ENCODE measurements around the gene LMX1A.

DNA sequence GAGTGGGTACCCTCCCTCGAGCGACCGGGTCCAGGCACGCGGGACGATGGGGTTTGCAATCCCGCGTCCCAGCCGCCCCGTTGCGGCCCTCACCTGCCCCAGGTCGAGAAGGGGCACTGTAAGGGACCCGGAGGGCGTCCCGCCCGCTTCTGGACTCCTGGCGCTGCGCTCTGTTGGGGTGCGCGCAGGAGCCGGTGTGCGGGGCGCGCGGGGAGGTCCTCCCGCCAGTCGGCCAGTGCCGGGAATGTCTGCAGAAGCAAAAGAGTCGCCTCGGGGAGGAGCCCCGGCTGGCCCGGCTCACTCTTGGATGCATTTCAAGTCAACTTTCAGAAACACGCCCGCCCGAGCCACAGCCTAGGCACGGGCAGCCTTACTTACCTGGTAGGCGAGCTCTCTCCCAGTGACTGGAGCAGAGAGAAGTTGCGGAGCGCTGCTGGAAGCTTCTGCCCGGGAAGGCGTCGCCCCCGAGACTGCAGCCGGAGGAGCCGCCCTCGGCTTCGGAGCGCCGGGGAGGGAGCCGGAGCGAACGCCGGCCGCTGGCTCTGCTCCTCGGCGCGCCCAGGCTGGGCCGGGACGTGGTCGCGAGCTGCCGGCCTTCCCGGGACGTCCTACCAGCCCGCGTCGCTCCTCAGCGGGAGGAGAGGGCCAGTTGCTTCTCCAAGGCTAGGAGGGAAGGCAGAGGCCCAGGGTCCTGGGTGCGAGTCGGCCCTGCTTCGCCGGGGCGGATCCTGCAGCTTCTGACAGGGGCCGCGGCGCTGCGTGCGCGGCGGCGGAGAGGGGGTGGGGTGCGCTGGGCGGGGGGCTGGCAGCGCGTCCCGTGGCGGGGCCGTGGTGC lies at the start of gene LMX1A:
- TF ChIP-seq, protein P1, sequence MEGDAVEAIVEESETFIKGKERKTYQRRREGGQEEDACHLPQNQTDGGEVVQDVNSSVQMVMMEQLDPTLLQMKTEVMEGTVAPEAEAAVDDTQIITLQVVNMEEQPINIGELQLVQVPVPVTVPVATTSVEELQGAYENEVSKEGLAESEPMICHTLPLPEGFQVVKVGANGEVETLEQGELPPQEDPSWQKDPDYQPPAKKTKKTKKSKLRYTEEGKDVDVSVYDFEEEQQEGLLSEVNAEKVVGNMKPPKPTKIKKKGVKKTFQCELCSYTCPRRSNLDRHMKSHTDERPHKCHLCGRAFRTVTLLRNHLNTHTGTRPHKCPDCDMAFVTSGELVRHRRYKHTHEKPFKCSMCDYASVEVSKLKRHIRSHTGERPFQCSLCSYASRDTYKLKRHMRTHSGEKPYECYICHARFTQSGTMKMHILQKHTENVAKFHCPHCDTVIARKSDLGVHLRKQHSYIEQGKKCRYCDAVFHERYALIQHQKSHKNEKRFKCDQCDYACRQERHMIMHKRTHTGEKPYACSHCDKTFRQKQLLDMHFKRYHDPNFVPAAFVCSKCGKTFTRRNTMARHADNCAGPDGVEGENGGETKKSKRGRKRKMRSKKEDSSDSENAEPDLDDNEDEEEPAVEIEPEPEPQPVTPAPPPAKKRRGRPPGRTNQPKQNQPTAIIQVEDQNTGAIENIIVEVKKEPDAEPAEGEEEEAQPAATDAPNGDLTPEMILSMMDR (optimal IDR thresholded peaks at IDR 0.05 in 1 of 3, IDR thresholded peaks at IDR 0.05 in 1 of 3, conservative IDR thresholded peaks at IDR 0.05 in 1 of 3; ENCODE audit: extremely low read depth in 1 of 3, insufficient read depth in 2 of 3, low read length in 3 of 3): no peak
- peak; percentile 71 for TF ChIP-seq EZH2 (IDR thresholded peaks at IDR 0.05; ENCODE audit: low read length)

Data from keratinocyte (primary cell).